DOHH2 (cell line): ENCODE data around the gene GHRH.

Experiments used
- H3F3A ChIP-seq: fragments of 200-600 bp; sonication (generic), shearing (Covaris generic); 2 replicates; pipeline ENCODE4 v1.6.0; 2016; ENCODE audit warnings: antibody characterized with exemption, mild to moderate bottlenecking; ENCODE audit not compliant: control insufficient read depth, insufficient read depth
- H3K27ac ChIP-seq: fragments of 200-600 bp; sonication (generic); 2 replicates; pipeline ENCODE4 v1.5.1; 2014; ENCODE audit warnings: low read depth, mild to moderate bottlenecking, low read length, moderate library complexity
- H3K27me3 ChIP-seq: fragments of 200-600 bp; sonication (generic); 2 replicates; pipeline ENCODE4 v1.6.1; 2014; ENCODE audit warnings: mild to moderate bottlenecking, low read length, mixed read lengths; ENCODE audit not compliant: control insufficient read depth
- H3K36me3 ChIP-seq: fragments of 200-600 bp; sonication (generic); 2 replicates; pipeline ENCODE4 v1.6.1; 2014; ENCODE audit warnings: mild to moderate bottlenecking, low read length, moderate library complexity, mixed read lengths; ENCODE audit not compliant: control insufficient read depth
- H3K4me1 ChIP-seq: fragments of 200-600 bp; sonication (generic); 2 replicates; pipeline ENCODE4 v1.6.1; 2014; ENCODE audit warnings: mild to moderate bottlenecking, low read length, mixed read lengths; ENCODE audit not compliant: control insufficient read depth
- H3K4me2 ChIP-seq: fragments of 200-600 bp; sonication (generic); 2 replicates; pipeline ENCODE4 v1.6.0; 2014; ENCODE audit warnings: mild to moderate bottlenecking, low read length, moderate library complexity
- H3K4me3 ChIP-seq: fragments of 200-600 bp; sonication (generic); 2 replicates; pipeline ENCODE4 v1.5.1; 2014; ENCODE audit warnings: mild to moderate bottlenecking, low read length, mixed read lengths
- H3K79me2 ChIP-seq: fragments of 200-600 bp; sonication (generic); 2 replicates; pipeline ENCODE4 v1.6.1; 2014; ENCODE audit warnings: mild to moderate bottlenecking, low read length, mixed read lengths; ENCODE audit not compliant: control insufficient read depth
- H3K9me2 ChIP-seq: fragments of 200-600 bp; sonication (generic); replicated peaks from 2 replicates; pipeline ENCODE4 v1.6.1; 2014; ENCODE audit warnings: mild to moderate bottlenecking, low read length, mixed read lengths; ENCODE audit not compliant: control insufficient read depth
- H3K9me3 ChIP-seq: fragments of 200-600 bp; sonication (generic); 2 replicates; pipeline ENCODE4 v1.6.1; 2014; ENCODE audit warnings: antibody characterized with exemption, low read length, mixed read lengths; ENCODE audit not compliant: control insufficient read depth, insufficient read depth
- H4K20me1 ChIP-seq: fragments of 200-600 bp; sonication (generic); 2 replicates; pipeline ENCODE4 v1.6.0; 2014; ENCODE audit warnings: low read depth, mild to moderate bottlenecking, antibody characterized with exemption, low read length, moderate library complexity; ENCODE audit not compliant: control insufficient read depth, insufficient read depth
- CTCF ChIP-seq: fragments of 200-600 bp; sonication (generic); IDR thresholded peaks from one replicate; pipeline ENCODE4 v1.5.1; 2014; ENCODE audit warnings: antibody characterized with exemption, mild to moderate bottlenecking, low read depth, low read length; ENCODE audit not compliant: poor library complexity, severe bottlenecking
- EZH2phosphoT487 ChIP-seq: fragments of 200-600 bp; sonication (generic); IDR thresholded peaks from 2 replicates; pipeline ENCODE4 v1.6.1; 2017; ENCODE audit warnings: borderline replicate concordance, mild to moderate bottlenecking, antibody characterized with exemption, low read length, moderate library complexity, mixed read lengths

Gene GHRH

GRCh38 chr20:37271421-37271768 is 9.8 kb upstream of the GHRH start:
- Histone ChIP-seq H3K4me1 (peaks cover 49% of the 10 kb centered on the region), H3K9me3 (no peaks in the 10 kb centered on the region), H3K27ac (no peak overlapping the region), H3K79me2 (no peaks in the 10 kb centered on the region), H3K36me3 (no peaks in the 10 kb centered on the region), H3K27me3 (no peaks in the 10 kb centered on the region), H4K20me1 (no peaks in the 10 kb centered on the region), H3K9me2 (no peaks in the 10 kb centered on the region), H3K4me3 (no peak overlapping the region), H3K4me2 (no peak overlapping the region), H3F3A (peaks cover 18% of the 10 kb centered on the region)
- TF ChIP-seq EZH2phosphoT487 (no peak), CTCF (no peak)

- Histone ChIP-seq H3K4me2 (peak overlapping the region; percentile 21), H3K79me2 (no peaks in the 10 kb centered on the region)
- TF ChIP-seq CTCF (no peak), EZH2phosphoT487 (no peak)
Measured at GRCh38 chr20:37270576-37271420, 9.2 kb upstream of the GHRH start.

GRCh38 chr20:37267667-37268313 is 6.2 kb upstream of the GHRH start:
- no peaks in the 10 kb centered on the region for H4K20me1 ChIP-seq
- no peak overlapping the region for H3K4me2 ChIP-seq
- H3K4me1 ChIP-seq: peaks cover 20% of the 10 kb centered on the region
- no peaks in the 10 kb centered on the region for H3K9me2 ChIP-seq
- H3K79me2 ChIP-seq: no peaks in the 10 kb centered on the region
- H3K36me3 ChIP-seq: no peaks in the 10 kb centered on the region
- H3F3A ChIP-seq: peaks cover 8% of the 10 kb centered on the region; the same call in 1 of the 2 replicates
- no peak for TF ChIP-seq EZH2phosphoT487
- TF ChIP-seq CTCF: no peak
- no peaks in the 10 kb centered on the region for H3K27me3 ChIP-seq
- no peak overlapping the region for H3K27ac ChIP-seq
- no peaks in the 10 kb centered on the region for H3K9me3 ChIP-seq
- H3K4me3 ChIP-seq: no peak overlapping the region

More at GRCh38 chr20:37270576-37271420, 9.2 kb upstream of the GHRH start:
- H3K27ac ChIP-seq: no peak overlapping the region
- no peaks in the 10 kb centered on the region for H3K9me3 ChIP-seq
- H3K4me1 ChIP-seq: peaks cover 43% of the 10 kb centered on the region
- no peaks in the 10 kb centered on the region for H4K20me1 ChIP-seq
- H3K36me3 ChIP-seq: no peaks in the 10 kb centered on the region
- H3K27me3 ChIP-seq: no peaks in the 10 kb centered on the region
- H3K4me3 ChIP-seq: no peak overlapping the region
- peaks cover 18% of the 10 kb centered on the region for H3F3A ChIP-seq
- H3K9me2 ChIP-seq: no peaks in the 10 kb centered on the region
